ENCODE data around the gene ANXA3.
"Not testable (repeated sequence)": the region's sequence is repeated elsewhere in the genome, so short reads cannot be mapped to it uniquely, and the experiment has no call there.

ANXA3 gene

DNA sequence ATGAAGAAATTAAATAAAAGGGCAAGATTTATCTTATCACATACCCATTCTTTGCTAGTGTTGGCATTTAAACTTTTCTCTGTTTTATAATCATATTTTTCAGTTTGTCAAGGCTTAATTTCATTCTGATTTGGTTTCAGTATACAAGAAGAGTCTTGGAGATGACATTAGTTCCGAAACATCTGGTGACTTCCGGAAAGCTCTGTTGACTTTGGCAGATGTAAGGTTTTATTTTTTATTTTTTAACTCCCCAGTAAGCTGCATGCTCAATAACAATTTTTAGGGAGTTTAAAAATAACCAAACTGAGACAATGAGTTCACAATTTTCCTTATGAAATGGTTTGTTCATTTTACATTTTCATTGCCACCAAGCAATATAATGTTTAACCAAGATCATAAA is 39.8 kb downstream of the ANXA3 start:
- TF ChIP-seq, protein P1, sequence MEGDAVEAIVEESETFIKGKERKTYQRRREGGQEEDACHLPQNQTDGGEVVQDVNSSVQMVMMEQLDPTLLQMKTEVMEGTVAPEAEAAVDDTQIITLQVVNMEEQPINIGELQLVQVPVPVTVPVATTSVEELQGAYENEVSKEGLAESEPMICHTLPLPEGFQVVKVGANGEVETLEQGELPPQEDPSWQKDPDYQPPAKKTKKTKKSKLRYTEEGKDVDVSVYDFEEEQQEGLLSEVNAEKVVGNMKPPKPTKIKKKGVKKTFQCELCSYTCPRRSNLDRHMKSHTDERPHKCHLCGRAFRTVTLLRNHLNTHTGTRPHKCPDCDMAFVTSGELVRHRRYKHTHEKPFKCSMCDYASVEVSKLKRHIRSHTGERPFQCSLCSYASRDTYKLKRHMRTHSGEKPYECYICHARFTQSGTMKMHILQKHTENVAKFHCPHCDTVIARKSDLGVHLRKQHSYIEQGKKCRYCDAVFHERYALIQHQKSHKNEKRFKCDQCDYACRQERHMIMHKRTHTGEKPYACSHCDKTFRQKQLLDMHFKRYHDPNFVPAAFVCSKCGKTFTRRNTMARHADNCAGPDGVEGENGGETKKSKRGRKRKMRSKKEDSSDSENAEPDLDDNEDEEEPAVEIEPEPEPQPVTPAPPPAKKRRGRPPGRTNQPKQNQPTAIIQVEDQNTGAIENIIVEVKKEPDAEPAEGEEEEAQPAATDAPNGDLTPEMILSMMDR (IDR thresholded peaks at IDR 0.05; ENCODE audit: low read depth, low read length, missing control alignments) = no peak
- no peak for DNase-seq (ENCODE audit: low read depth)
- no peak overlapping the region for H3K4me3 ChIP-seq (ENCODE audit: low read depth, low read length)

DNA sequence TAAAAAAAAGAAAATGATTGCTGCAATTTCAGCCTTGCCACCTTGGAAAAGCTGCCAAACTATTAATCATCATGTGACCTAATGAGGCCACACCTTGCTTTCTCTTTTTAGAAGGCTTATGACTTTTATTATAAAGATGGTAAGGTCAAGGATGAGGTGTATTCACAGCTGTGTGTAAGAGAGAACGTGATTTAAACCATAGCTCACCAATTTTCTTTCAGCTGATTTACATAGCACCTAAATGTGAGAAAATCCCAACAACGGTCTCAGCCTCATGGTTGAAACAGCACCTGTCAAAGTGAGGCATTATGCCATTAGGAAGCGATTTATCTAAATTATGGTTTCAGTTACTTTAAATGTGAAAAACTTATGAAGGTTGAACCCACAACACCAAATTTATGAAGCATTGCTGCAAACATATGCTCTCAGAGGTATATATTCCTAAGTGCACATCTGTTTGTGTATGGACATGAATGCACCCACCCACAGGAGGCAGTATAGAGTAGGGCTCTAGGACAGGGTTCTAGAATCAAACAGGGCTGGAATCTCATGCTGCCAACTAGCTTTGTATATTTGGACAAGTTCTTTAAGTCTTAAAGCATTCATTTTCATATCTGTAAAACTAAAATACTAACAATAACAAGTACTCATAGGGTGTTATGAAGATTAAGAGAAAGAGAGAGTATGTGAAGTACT is 40.7 kb downstream of the ANXA3 start:
- H3K4me3 ChIP-seq (ENCODE audit: low read depth, low read length) = no peak overlapping the region
- DNase-seq (ENCODE audit: low read depth) = no peak

GRCh38 chr4:78596111-78596742 is 44.7 kb downstream of the ANXA3 start:
- no peak for DNase-seq (ENCODE audit: low read depth)
- no peak overlapping the region for H3K4me3 ChIP-seq (ENCODE audit: low read depth, low read length)
- TF ChIP-seq, protein P1 (IDR thresholded peaks at IDR 0.05; ENCODE audit: low read depth, low read length, missing control alignments) = no peak

More for the DNA sequence above, 40.7 kb downstream of the ANXA3 start:
- TF ChIP-seq, protein P1 (IDR thresholded peaks at IDR 0.05; ENCODE audit: low read depth, low read length, missing control alignments) = peak; percentile 71

- not testable (repeated sequence) for DNase-seq (ENCODE audit: low read depth); H3K4me3 ChIP-seq (ENCODE audit: low read depth, low read length)
Observed at GRCh38 chr4:78598431-78598830, 46.9 kb downstream of the ANXA3 start.

GRCh38 chr4:78599147-78599546 is 47.6 kb downstream of the ANXA3 start:
- TF ChIP-seq, protein P1 (IDR thresholded peaks at IDR 0.05; ENCODE audit: low read depth, low read length, missing control alignments) = no peak

DNA sequence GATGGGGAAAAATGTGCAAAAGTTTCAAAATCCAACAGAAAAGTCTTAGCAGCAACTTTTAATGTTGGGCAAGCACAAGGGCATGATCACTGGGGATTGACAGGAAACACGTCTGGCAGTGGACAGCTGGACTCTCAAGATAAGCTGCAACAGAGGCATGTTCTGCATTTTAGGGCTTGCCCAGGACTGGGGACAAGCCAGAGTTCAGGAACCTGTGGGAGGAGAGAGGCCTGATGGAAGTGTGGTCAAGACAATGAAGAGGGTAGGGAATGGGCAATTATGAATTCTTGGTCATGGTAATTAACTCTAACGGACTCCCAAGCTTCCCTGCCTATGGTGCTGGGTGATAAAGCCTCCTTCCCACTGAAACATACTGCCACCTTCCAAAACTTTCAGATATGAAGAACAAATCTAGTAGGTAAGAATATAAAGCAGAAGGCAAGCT is 48.4 kb downstream of the ANXA3 start:
- DNase-seq (ENCODE audit: low read depth) = no peak
- no peak overlapping the region for H3K4me3 ChIP-seq (ENCODE audit: low read depth, low read length)
- TF ChIP-seq, protein P1 (IDR thresholded peaks at IDR 0.05; ENCODE audit: low read depth, low read length, missing control alignments) = no peak

More at GRCh38 chr4:78599147-78599546, 47.6 kb downstream of the ANXA3 start:
- H3K4me3 ChIP-seq (ENCODE audit: low read depth, low read length) = no peak overlapping the region
- DNase-seq (ENCODE audit: low read depth) = no peak

DNA sequence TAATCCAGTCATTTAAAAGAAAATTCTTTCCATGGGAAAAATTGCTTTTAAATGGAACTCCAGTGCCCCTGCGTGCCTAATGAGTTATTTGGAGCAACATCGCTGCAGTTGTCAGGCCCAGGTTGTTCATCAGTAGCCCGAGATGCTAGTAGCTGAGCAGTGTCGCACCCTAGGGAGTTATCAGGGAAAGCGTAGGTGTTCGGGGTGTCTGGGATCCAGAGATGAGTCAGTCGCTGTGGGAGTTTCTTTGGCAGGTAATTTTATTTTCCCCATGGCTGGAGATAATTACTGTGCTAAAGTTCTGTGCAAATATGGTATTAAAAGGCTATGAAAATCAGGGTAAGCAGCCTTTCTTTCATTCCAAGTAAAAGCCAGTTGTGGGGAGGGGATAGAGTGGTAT is 49.4 kb downstream of the ANXA3 start:
- no peak overlapping the region for H3K4me3 ChIP-seq (ENCODE audit: low read depth, low read length)
- TF ChIP-seq, protein P1 (IDR thresholded peaks at IDR 0.05; ENCODE audit: low read depth, low read length, missing control alignments) = no peak

More for the DNA sequence above, 49.4 kb downstream of the ANXA3 start:
- DNase-seq (ENCODE audit: low read depth) = no peak
